H54 (cell line): Measurements from ENCODE around the gene SLC2A13.
"Not testable (repeated sequence)": the region's sequence is repeated elsewhere in the genome, so short reads cannot be mapped to it uniquely, and the experiment has no call there.

ENCODE experiments used
- DNase-seq: peaks from one replicate; pipeline ENCODE4 v3.0.0; 2011; ENCODE audit warnings: low spot score, mixed read lengths; ENCODE audit not compliant: insufficient read length
- FAIRE-seq: peaks from 3 replicates; lab custom pipeline; 2011; peaks lifted over from hg19 to GRCh38; lab: Jason Lieb, UNC
- POLR2A ChIP-seq: IDR thresholded peaks from 2 replicates; pipeline ENCODE4 v1.6.1; 2011; ENCODE audit warnings: low read depth, mild to moderate bottlenecking, low read length

SLC2A13 gene

GRCh38 chr12:40044396-40044795, 61.5 kb downstream of the SLC2A13 start:
- DNase-seq, result no peak
- TF ChIP-seq POLR2A, result no peak
- no peak for FAIRE-seq

DNA sequence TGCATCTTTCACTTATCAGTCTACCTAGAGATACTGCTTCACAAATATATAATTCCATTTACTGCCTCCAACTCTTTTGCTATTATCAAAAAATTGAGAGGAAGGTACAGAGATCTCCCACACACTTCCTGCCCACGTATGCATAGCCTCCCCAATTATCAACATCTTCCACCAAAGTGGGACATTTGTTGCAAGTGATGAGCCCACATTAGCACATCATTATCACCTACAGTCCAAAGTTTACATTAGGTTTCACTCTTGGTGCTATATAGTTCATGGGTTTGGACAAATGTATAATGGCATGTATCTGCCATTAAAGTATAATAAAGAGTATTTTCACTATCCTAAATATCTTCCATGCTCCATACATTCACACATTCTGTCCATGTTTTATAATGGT, 66.3 kb downstream of the SLC2A13 start:
- no peak for TF ChIP-seq POLR2A
- DNase-seq, result no peak
- FAIRE-seq, result no peak

- TF ChIP-seq POLR2A, result no peak
- FAIRE-seq (no peak), DNase-seq (no peak)
These were observed 67.3 kb downstream of the SLC2A13 start for GRCh38 chr12:40038619-40039018.

- no peak for DNase-seq
- FAIRE-seq, result no peak
- TF ChIP-seq POLR2A, result no peak
These were observed 71.2 kb downstream of the SLC2A13 start for GRCh38 chr12:40034712-40035111.

- no peak for TF ChIP-seq POLR2A
- no peak for FAIRE-seq
These were observed 71.7 kb downstream of the SLC2A13 start for GRCh38 chr12:40034156-40034555.

GRCh38 chr12:40033242-40033630, 72.6 kb downstream of the SLC2A13 start:
- FAIRE-seq (no peak), DNase-seq (no peak)
- TF ChIP-seq POLR2A, result no peak

More at GRCh38 chr12:40034156-40034555, 71.7 kb downstream of the SLC2A13 start:
- DNase-seq, result no peak

- FAIRE-seq, result no peak
- no peak for DNase-seq
- TF ChIP-seq POLR2A, result no peak
These were observed 73.2 kb downstream of the SLC2A13 start for GRCh38 chr12:40032433-40033241.

- FAIRE-seq (no peak), DNase-seq (no peak)
- no peak for TF ChIP-seq POLR2A
These were observed 73.9 kb downstream of the SLC2A13 start for GRCh38 chr12:40031965-40032364.

- DNase-seq, FAIRE-seq: not testable (repeated sequence)
These were observed 74.9 kb downstream of the SLC2A13 start for GRCh38 chr12:40030970-40031369.

GRCh38 chr12:40028296-40028695, 77.6 kb downstream of the SLC2A13 start:
- TF ChIP-seq POLR2A, result no peak
- FAIRE-seq (no peak), DNase-seq (no peak)

- no peak for TF ChIP-seq POLR2A
These were observed 83.0 kb downstream of the SLC2A13 start for GRCh38 chr12:40022850-40023249.

DNA sequence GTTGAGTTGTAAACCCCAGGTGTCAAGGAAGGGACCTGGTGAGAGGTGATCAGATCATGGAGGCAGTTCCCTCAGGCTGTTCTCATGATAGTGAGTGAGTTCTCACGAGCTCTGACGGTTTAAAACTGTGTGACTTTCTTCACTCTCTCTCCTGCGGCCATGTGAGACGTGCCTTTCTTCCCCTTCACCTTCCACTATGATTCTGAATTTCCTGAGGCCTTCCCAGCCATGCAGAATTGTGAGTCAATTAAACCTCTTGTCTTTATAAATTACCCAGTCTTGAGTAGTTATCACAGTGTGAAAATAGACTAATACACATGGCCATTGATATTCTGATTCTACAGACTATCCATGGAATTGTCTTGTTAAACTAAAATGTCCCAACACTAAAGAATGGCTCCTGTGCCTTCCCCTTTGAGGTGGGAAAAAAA, 85.6 kb downstream of the SLC2A13 start:
- FAIRE-seq (no peak), DNase-seq (no peak)
- TF ChIP-seq POLR2A, result no peak

More at GRCh38 chr12:40022850-40023249, 83.0 kb downstream of the SLC2A13 start:
- DNase-seq (no peak), FAIRE-seq (no peak)

DNA sequence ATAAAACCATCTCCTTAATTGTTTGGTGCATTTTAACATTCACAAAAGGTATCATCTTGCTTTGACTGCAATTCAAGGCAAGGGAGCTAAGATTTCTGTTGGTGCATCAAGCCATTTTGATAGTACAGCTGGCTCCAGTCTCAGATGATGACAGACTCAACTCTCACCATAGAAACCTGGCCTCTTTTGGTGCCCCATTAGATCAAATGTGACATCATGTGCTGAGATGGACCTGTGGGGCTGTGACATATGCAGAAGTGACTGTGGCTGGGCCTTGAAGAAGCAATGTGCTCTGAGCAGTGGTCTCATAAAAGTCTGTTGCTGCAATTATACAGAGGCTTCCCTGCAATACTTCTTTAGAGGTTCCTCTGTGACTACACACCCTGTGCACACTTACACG, 88.4 kb downstream of the SLC2A13 start:
- no peak for DNase-seq
- FAIRE-seq, result no peak
- no peak for TF ChIP-seq POLR2A

DNA sequence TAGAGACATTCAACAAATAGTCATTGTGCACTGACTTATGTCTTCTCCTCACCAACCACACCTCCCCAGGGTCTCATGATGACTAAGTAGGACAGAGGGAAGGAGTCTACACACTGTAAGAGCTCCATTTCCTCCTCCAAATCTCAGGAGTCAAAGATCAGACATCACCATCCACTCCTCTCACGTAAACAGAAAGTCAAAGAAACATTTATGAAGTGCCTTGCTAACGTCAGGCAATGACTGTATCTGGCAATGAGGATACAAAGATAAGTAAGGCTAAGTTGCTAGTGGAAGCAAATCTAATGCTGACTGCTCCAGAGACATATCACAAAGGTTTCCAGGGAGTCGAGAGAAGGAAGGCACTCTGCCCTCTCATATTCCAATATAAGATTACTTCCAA, 88.9 kb downstream of the SLC2A13 start:
- TF ChIP-seq POLR2A, result no peak
- no peak for DNase-seq
- FAIRE-seq, result peak; percentile 53

DNA sequence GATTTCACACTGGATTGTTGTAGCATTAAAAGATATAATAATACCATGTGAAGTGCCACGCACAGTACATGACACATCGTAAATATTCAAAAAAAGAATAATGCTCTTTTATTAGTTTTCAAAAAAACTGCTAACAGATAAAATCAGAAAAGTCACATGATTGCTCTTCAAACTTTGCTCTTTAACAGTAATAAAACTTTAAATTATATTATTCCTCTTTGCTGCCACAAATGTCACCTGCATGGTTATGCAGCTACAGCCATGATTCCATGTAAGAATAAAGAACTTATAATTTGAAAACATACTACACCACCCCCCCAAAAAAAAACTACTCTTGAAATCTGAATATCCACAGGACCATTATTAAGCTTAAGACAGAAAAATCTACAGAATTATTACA, 90.0 kb downstream of the SLC2A13 start:
- FAIRE-seq (no peak), DNase-seq (no peak)
- no peak for TF ChIP-seq POLR2A

- TF ChIP-seq POLR2A, result no peak
- peak; percentile 12 for DNase-seq
- FAIRE-seq, result peak; percentile 98
These were observed 90.5 kb downstream of the SLC2A13 start for GRCh38 chr12:40015345-40015744.
